H9 (cell line): ENCODE data around the gene TIAL1. TPM values are rescaled to one million over a fixed set of nuclear protein-coding genes. Genes with fewer than 3 reads are reported as not detected.

Experiments
- DNase-seq: peaks from one replicate; pipeline ENCODE4 v3.0.0-alpha.2; 2017
- H2AFZ ChIP-seq: one replicate; pipeline ENCODE4 v1.6.1; 2013; ENCODE audit warnings: mild to moderate bottlenecking, low read length, control low read depth, moderate library complexity
- H2AK5ac ChIP-seq: 2 replicates; pipeline ENCODE4 v1.6.1; 2013; ENCODE audit warnings: low read length, control low read depth, mixed read lengths; ENCODE audit not compliant: insufficient read length
- H2BK120ac ChIP-seq: one replicate; pipeline ENCODE4 v1.6.1; 2013; ENCODE audit warnings: low read depth, mild to moderate bottlenecking, low read length, control low read depth, inconsistent platforms; ENCODE audit not compliant: poor library complexity, severe bottlenecking
- H2BK12ac ChIP-seq: 2 replicates; pipeline ENCODE4 v1.6.1; 2013; ENCODE audit warnings: low read length, control low read depth, mixed read lengths, low read depth; ENCODE audit not compliant: insufficient read length
- H2BK15ac ChIP-seq: 2 replicates; pipeline ENCODE4 v1.6.1; 2013; ENCODE audit warnings: low read depth, low read length, control low read depth
- H2BK20ac ChIP-seq: one replicate; pipeline ENCODE4 v1.6.1; 2013; ENCODE audit warnings: low read depth, mild to moderate bottlenecking, low read length, control low read depth, inconsistent platforms; ENCODE audit not compliant: poor library complexity, severe bottlenecking
- H2BK5ac ChIP-seq: 2 replicates; pipeline ENCODE4 v1.6.1; 2013; ENCODE audit warnings: low read length, control low read depth, mixed read lengths; ENCODE audit not compliant: insufficient read length
- H3K14ac ChIP-seq: 2 replicates; pipeline ENCODE4 v1.6.1; 2013; ENCODE audit warnings: low read length, control low read depth; ENCODE audit not compliant: insufficient read depth
- H3K18ac ChIP-seq: 2 replicates; pipeline ENCODE4 v1.6.1; 2013; ENCODE audit warnings: low read depth, mild to moderate bottlenecking, mixed read lengths, low read length, control low read depth; ENCODE audit not compliant: insufficient read length
- H3K23ac ChIP-seq: 2 replicates; pipeline ENCODE4 v1.6.1; 2013; ENCODE audit warnings: low read length, control low read depth, mixed read lengths, low read depth; ENCODE audit not compliant: insufficient read length
- H3K23me2 ChIP-seq: 2 replicates; pipeline ENCODE4 v1.6.1; 2013; ENCODE audit warnings: low read depth, mild to moderate bottlenecking, mixed read lengths, low read length, control low read depth; ENCODE audit not compliant: insufficient read length, poor library complexity, severe bottlenecking
- H3K27ac ChIP-seq: 2 replicates; pipeline ENCODE4 v1.5.1; 2013; ENCODE audit warnings: low read length, control low read depth, mixed read lengths, low read depth; ENCODE audit not compliant: insufficient read length
- H3K27me3 ChIP-seq: 2 replicates; pipeline ENCODE4 v1.6.1; 2013; ENCODE audit warnings: low read length, control low read depth, inconsistent platforms; ENCODE audit not compliant: insufficient read depth
- H3K4ac ChIP-seq: 2 replicates; pipeline ENCODE4 v1.6.1; 2013; ENCODE audit warnings: low read depth, mild to moderate bottlenecking, control low read depth, inconsistent platforms, low read length, moderate library complexity
- H3K4me1 ChIP-seq: 2 replicates; pipeline ENCODE4 v1.6.1; 2013; ENCODE audit warnings: low read length, control low read depth, inconsistent platforms; ENCODE audit not compliant: insufficient read depth
- H3K4me2 ChIP-seq: 2 replicates; pipeline ENCODE4 v1.6.1; 2013; ENCODE audit warnings: low read length, control low read depth, mixed read lengths; ENCODE audit not compliant: insufficient read length, insufficient read depth
- H3K56ac ChIP-seq: 2 replicates; pipeline ENCODE4 v1.6.1; 2013; ENCODE audit warnings: low read depth, mild to moderate bottlenecking, mixed read lengths, low read length, control low read depth; ENCODE audit not compliant: insufficient read length
- H3K79me1 ChIP-seq: 2 replicates; pipeline ENCODE4 v1.6.1; 2013; ENCODE audit warnings: low read depth, mild to moderate bottlenecking, moderate library complexity, low read length, control low read depth, inconsistent platforms; ENCODE audit not compliant: insufficient read depth, poor library complexity, severe bottlenecking
- H3K79me2 ChIP-seq: 2 replicates; pipeline ENCODE4 v1.6.1; 2013; ENCODE audit warnings: low read length, control low read depth, inconsistent platforms; ENCODE audit not compliant: insufficient read depth
- H3K9ac ChIP-seq: 2 replicates; pipeline ENCODE4 v1.6.1; 2013; ENCODE audit warnings: low read length, control low read depth, mixed read lengths; ENCODE audit not compliant: insufficient read length; ENCODE audit errors: extremely low read depth
- H3K9me3 ChIP-seq: one replicate; pipeline ENCODE4 v1.6.1; 2013; ENCODE audit warnings: low read depth, low read length, inconsistent platforms; ENCODE audit not compliant: control insufficient read depth
- H3T11ph ChIP-seq: one replicate; pipeline ENCODE4 v1.6.1; 2013; ENCODE audit warnings: mild to moderate bottlenecking, low read length, control low read depth, inconsistent platforms
- H4K20me1 ChIP-seq: one replicate; pipeline ENCODE4 v1.6.1; 2013; ENCODE audit not compliant: control insufficient read depth, insufficient read length, insufficient read depth
- H4K5ac ChIP-seq: 2 replicates; pipeline ENCODE4 v1.6.1; 2013; ENCODE audit warnings: low read depth, mild to moderate bottlenecking, mixed read lengths, low read length, control low read depth; ENCODE audit not compliant: insufficient read length
- H4K8ac ChIP-seq: replicated peaks from 2 replicates; pipeline ENCODE4 v1.6.1; 2013; ENCODE audit warnings: low read length, control low read depth, mixed read lengths, low read depth; ENCODE audit not compliant: insufficient read length
- H4K91ac ChIP-seq: 2 replicates; pipeline ENCODE4 v1.6.1; 2013; ENCODE audit warnings: low read depth, mild to moderate bottlenecking, moderate library complexity, mixed read lengths, low read length, control low read depth; ENCODE audit not compliant: insufficient read length
- H3K27ac Mint-ChIP-seq, 3 experiments: 2 replicates in 2 of 3; 3 replicates in 1 of 3; pipeline ENCODE4 v1.8.0; 2020 to 2021; ENCODE audit warnings: mixed read lengths in 3 of 3, mild to moderate bottlenecking in 1 of 3, moderate library complexity in 1 of 3
- H3K27me3 Mint-ChIP-seq: 2 replicates; pipeline ENCODE4 v1.8.0; 2021; ENCODE audit warnings: low read depth, mild to moderate bottlenecking, moderate library complexity, mixed read lengths
- H3K36me3 Mint-ChIP-seq, 3 experiments: 2 replicates in 2 of 3; 3 replicates in 1 of 3; pipeline ENCODE4 v1.8.0; 2020 to 2021; ENCODE audit warnings: low read depth in 3 of 3, mixed read lengths in 3 of 3; ENCODE audit not compliant: insufficient read depth in 1 of 3
- H3K4me1 Mint-ChIP-seq, 2 experiments: 2 replicates each; pipeline ENCODE4 v1.8.0; 2020; ENCODE audit warnings: mixed read lengths in 2 of 2
- H3K4me3 Mint-ChIP-seq, 2 experiments: 2 replicates in 1 of 2; 3 replicates in 1 of 2; pipeline ENCODE4 v1.8.0; 2020 to 2021; ENCODE audit warnings: mild to moderate bottlenecking in 2 of 2, mixed read lengths in 2 of 2, moderate library complexity in 1 of 2
- H3K9me3 Mint-ChIP-seq, 2 experiments: 2 replicates in 1 of 2; 3 replicates in 1 of 2; pipeline ENCODE4 v1.8.0; 2020; ENCODE audit warnings: mild to moderate bottlenecking in 2 of 2, mixed read lengths in 2 of 2, moderate library complexity in 1 of 2
- WGBS: extraction: QIAGEN DNeasy Blood & Tissue Kit; methylation state at CpG from one replicate; pipeline ENCODE4 v1.1.7; 2013; ENCODE audit warnings: missing lambda C conversion rate, low lambda C conversion rate, mixed read lengths; ENCODE audit not compliant: insufficient read length; ENCODE audit errors: extremely low coverage; 5-methylcytosine and 5-hydroxymethylcytosine counted together
- total RNA-seq: library from RNA; stranded (reverse); gene quantifications from 2 replicates; pipeline ENCODE4 v1.2.1, GENCODE V29; 2021
- TF ChIP-seq, protein P1 (sequence below): fragments of 200-600 bp; sonication (generic); conservative IDR thresholded peaks from 3 replicates; pipeline ENCODE4 v1.8.0; 2021; ENCODE audit warnings: antibody characterized with exemption, mild to moderate bottlenecking

TIAL1 gene
- total RNA-seq, 1 experiment from 2014 or later: 146 TPM

DNA sequence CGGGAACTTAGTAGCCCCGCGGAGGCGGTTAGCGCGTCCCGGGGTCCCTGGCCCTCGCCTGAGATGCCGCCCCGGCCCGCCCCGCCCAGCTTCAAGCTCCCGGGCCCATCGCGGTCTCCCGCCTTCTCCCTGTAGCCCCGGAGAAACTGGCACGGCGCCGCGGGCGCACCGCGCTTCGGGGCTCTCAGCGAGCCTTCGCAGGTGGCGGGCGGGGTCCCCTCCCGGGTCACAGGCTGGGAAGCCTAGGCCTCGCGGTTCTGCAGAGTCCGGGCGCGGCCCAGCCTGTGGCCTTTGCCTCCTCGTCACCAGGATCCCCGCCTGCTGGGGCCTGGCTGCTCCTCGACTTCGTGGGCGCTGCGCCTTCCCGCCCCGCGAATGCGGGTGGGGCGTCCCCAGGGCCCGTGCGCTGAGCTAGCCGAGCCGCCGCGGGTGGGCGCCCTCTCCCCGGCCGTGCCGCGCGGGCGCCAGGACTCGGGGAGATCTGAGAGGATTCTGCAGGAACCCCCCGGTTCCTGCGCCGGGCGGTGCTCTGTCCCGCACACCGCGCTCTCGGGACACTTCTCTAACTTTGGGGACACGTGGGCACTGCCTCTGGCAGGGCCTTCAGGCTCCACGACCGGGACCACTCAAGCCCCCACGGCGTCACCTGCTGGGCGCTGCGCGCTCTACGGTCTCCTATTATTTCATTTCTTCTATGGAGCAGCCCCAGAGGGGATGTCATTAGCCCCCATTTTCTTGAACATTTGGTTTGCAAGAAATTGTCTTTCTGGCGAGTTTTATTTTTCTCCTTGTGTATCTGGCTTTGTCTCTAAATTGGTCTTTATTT, 53.6 kb downstream of the TIAL1 start:
- no peak overlapping the region for H2BK15ac ChIP-seq
- H3K9me3 ChIP-seq: no peaks in the 10 kb centered on the region
- DNase-seq: peak; percentile 61
- no peak overlapping the region for H2AK5ac ChIP-seq
- no peak overlapping the region for H3T11ph ChIP-seq
- H3K18ac ChIP-seq: no peak overlapping the region
- no peak overlapping the region for H3K23ac ChIP-seq
- no peaks in the 10 kb centered on the region for H4K20me1 ChIP-seq
- Mint-ChIP-seq H3K4me1 (peaks cover 18 to 32% of the 10 kb centered on the region in 2 experiments), H3K27me3 (peaks cover 70% of the 10 kb centered on the region), H3K27ac (peak overlapping the region in 1 of 3 experiments; percentile 12; a peak in 1 of 7 replicates), H3K4me3 (peak overlapping the region; percentile 67 to 89), H3K9me3 (no peaks in the 10 kb centered on the region; a peak in 2 of 5 replicates), H3K36me3 (no peaks in the 10 kb centered on the region; a peak in 1 of 7 replicates)
- H3K56ac ChIP-seq: no peak overlapping the region
- H3K4ac ChIP-seq: no peak overlapping the region
- H3K79me2 ChIP-seq: no peaks in the 10 kb centered on the region
- no CpG with 5 or more reads among the region's 78 CpGs for WGBS
- H3K4me2 ChIP-seq: peak overlapping the region; percentile 47
- no peak overlapping the region for H3K9ac ChIP-seq
- H3K14ac ChIP-seq: no peak overlapping the region
- H4K8ac ChIP-seq: no peak overlapping the region
- peaks cover 3% of the 10 kb centered on the region; the same call in 1 of the 2 replicates for H3K4me1 ChIP-seq
- no peak overlapping the region for H2BK120ac ChIP-seq
- H4K5ac ChIP-seq: no peak overlapping the region
- H2AFZ ChIP-seq: no peak overlapping the region
- no peaks in the 10 kb centered on the region for H3K79me1 ChIP-seq
- H3K23me2 ChIP-seq: peaks cover 20% of the 10 kb centered on the region
- no peak overlapping the region for H3K27ac ChIP-seq
- peaks cover 23% of the 10 kb centered on the region; the same call in 1 of the 2 replicates for H3K27me3 ChIP-seq
- H2BK5ac ChIP-seq: no peak overlapping the region
- H4K91ac ChIP-seq: no peak overlapping the region
- H2BK12ac ChIP-seq: no peak overlapping the region
- TF ChIP-seq, protein P1, sequence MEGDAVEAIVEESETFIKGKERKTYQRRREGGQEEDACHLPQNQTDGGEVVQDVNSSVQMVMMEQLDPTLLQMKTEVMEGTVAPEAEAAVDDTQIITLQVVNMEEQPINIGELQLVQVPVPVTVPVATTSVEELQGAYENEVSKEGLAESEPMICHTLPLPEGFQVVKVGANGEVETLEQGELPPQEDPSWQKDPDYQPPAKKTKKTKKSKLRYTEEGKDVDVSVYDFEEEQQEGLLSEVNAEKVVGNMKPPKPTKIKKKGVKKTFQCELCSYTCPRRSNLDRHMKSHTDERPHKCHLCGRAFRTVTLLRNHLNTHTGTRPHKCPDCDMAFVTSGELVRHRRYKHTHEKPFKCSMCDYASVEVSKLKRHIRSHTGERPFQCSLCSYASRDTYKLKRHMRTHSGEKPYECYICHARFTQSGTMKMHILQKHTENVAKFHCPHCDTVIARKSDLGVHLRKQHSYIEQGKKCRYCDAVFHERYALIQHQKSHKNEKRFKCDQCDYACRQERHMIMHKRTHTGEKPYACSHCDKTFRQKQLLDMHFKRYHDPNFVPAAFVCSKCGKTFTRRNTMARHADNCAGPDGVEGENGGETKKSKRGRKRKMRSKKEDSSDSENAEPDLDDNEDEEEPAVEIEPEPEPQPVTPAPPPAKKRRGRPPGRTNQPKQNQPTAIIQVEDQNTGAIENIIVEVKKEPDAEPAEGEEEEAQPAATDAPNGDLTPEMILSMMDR: peak; percentile 29; the same call in 2 of the 3 replicates
- no peak overlapping the region for H2BK20ac ChIP-seq
